Panc1 (cell line): ENCODE measurements around the gene SNRPD2. TPM values are rescaled to one million over a fixed set of nuclear protein-coding genes. Genes with fewer than 3 reads are reported as not detected.
"Not testable (repeated sequence)": the region's sequence is repeated elsewhere in the genome, so short reads cannot be mapped to it uniquely, and the experiment has no call there.

Experiments used
- ATAC-seq: fragments of 200-7000 bp; cut with Tn5 transposase; 2 replicates; pipeline ENCODE4 v1.9.1; 2020; ENCODE audit warnings: mild to moderate bottlenecking, moderate library complexity
- BruUV-seq: library from RNA; stranded (reverse); fragments of 400-500 nt; replicated peaks from 2 replicates; lab custom pipeline; 2021; lab: Mats Ljungman, UMichigan
- CTCF ChIA-PET: fragments of 300-600 bp; sonication (Branson Sonifier 250); formaldehyde crosslinking; loops from one replicate; lab custom pipeline; 2022; ENCODE audit warnings: antibody characterized with exemption; lab: Charles Lee
- POLR2A ChIA-PET: fragments of 300-600 bp; sonication (Branson Sonifier 250); formaldehyde crosslinking; loops from one replicate; lab custom pipeline; 2022; ENCODE audit warnings: antibody characterized with exemption; lab: Charles Lee
- DNase-seq: peaks from one replicate; pipeline ENCODE4 v3.0.0-alpha.2; 2010; ENCODE audit warnings: low read depth, low spot score
- H3K27ac ChIP-seq: 2 replicates; pipeline ENCODE4 v1.5.1; 2011; ENCODE audit warnings: mild to moderate bottlenecking, low read length, inconsistent platforms
- H3K27me3 ChIP-seq: fragments of 200-500 bp; sonication (Bioruptor generic); 2 replicates; pipeline ENCODE4 v1.6.0; 2014; ENCODE audit warnings: low read length, inconsistent platforms; ENCODE audit not compliant: control insufficient read depth, insufficient read depth
- H3K36me3 ChIP-seq: fragments of 200-500 bp; sonication (Bioruptor generic); 2 replicates; pipeline ENCODE4 v1.5.1; 2014; ENCODE audit warnings: inconsistent platforms, mild to moderate bottlenecking, low read length, moderate library complexity; ENCODE audit not compliant: control insufficient read depth, insufficient read depth
- H3K4me1 ChIP-seq: 2 replicates; pipeline ENCODE4 v1.5.1; 2011; ENCODE audit warnings: inconsistent platforms, mild to moderate bottlenecking, low read length, moderate library complexity; ENCODE audit not compliant: control insufficient read depth, insufficient read depth
- H3K4me3 ChIP-seq, 2 experiments: 2 replicates each; pipeline ENCODE4 v1.5.1; 2011 to 2012; ENCODE audit warnings: low read depth in 2 of 2, low read length in 2 of 2, mild to moderate bottlenecking in 2 of 2, inconsistent platforms in 1 of 2, moderate library complexity in 1 of 2
- H3K9me3 ChIP-seq: fragments of 200-500 bp; sonication (Bioruptor generic); 2 replicates; pipeline ENCODE4 v1.5.1; 2014; ENCODE audit warnings: low read depth, mild to moderate bottlenecking, inconsistent platforms, low read length, moderate library complexity; ENCODE audit not compliant: control insufficient read depth, insufficient read depth
- POLR2AphosphoS5 ChIP-seq: IDR thresholded peaks from 2 replicates; pipeline ENCODE4 v1.6.1; 2012; ENCODE audit warnings: mild to moderate bottlenecking, low read depth, low read length, moderate library complexity
- SIN3A ChIP-seq: IDR thresholded peaks from 2 replicates; pipeline ENCODE4 v1.6.1; 2012; ENCODE audit warnings: low read depth, mild to moderate bottlenecking, low read length, moderate library complexity, borderline replicate concordance; ENCODE audit not compliant: insufficient read depth
- TCF7L2 ChIP-seq: IDR thresholded peaks from 2 replicates; pipeline ENCODE4 v1.6.1; 2011; ENCODE audit warnings: mild to moderate bottlenecking, low read depth, low read length, inconsistent platforms
- in situ Hi-C: cut with HindIII; loops from 2 replicates; pipeline ENCODE4 v1.10.0; 2016; ENCODE audit warnings: low sequenced_read_pairs, low pct_unique_long_range_greater_than_20kb
- intact Hi-C: fragments of 100-400 bp; cut with micrococcal nuclease; formaldehyde crosslinking; loops from one replicate; pipeline ENCODE4 v1.10.0; 2022; ENCODE audit not compliant: unreplicated experiment
- total RNA-seq: library from RNA; stranded (reverse); gene quantifications from one replicate; pipeline ENCODE4 v1.2.1, GENCODE V29; 2021; ENCODE audit not compliant: unreplicated experiment
- TF ChIP-seq, protein P1 (sequence below), 2 experiments: IDR thresholded peaks; 2 replicates each; pipeline ENCODE4 v1.6.1; 2011 to 2012; ENCODE audit warnings: low read depth in 2 of 2, control low read depth in 1 of 2, low read length in 1 of 2, mild to moderate bottlenecking in 1 of 2, moderate library complexity in 1 of 2; ENCODE audit not compliant: insufficient read depth in 1 of 2
- TF ChIP-seq, protein P2 (sequence below): fragments of 450-650 bp; IDR thresholded peaks from 2 replicates; pipeline ENCODE4 v1.5.1; 2017; ENCODE audit warnings: mild to moderate bottlenecking

Gene SNRPD2
- total RNA-seq, 1 experiment from 2014 or later, result 496 TPM

DNA sequence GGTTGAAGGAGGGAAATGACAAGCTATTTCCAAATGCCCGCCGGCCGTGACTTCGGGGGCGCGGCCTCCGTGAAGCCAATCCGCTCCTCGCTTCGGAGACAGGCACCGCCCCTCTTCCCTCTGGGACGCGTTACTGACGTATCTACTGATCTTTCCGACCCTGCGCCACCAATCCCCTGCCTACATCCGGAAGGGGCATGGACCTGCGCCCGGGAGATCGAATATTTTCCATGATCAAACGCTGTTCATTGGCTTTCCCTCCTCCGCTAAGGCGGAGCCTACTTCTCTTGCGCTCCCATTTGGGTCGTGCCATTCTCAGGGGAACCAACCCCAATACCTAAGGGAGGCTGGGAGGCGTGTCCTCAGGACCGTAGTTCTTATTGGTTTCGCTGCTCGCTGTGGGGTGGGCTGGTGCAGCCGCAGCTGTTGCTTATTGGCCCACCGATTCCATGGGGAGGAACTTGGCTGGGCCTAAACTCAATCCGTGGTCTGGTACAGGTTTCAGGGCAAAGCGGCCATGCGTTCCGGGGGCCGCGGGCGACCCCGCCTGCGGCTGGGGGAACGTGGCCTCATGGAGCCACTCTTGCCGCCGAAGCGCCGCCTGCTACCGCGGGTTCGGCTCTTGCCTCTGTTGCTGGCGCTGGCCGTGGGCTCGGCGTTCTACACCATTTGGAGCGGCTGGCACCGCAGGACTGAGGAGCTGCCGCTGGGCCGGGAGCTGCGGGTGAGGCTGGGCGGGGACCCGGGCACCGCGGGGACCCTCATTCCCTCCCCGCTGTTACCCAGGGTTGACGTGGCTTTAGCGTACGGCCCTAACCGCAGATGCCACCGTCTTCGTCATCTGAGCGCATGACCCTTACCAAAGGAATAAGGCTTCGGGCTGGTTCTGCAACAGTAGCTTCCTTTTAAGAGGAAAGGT lies 693 bp upstream of the SNRPD2 start, which contains the start of gene QPCTL:
TSS of gene QPCTL (plus strand) at position 480 of the 919 bp plus-strand sequence. CDS start at position 518, 38 bp downstream.
- TF ChIP-seq SIN3A, result no peak
- TF ChIP-seq TCF7L2, result peak; percentile 97
- intact Hi-C loops, result no loop called here
- Histone ChIP-seq H3K27me3 (no peaks in the 10 kb centered on the region), H3K4me3 (peak within 1 kb of the TSS; percentile 73 to 74), H3K36me3 (peaks cover 4% of the 10 kb centered on the region; the same call in 1 of the 2 replicates), H3K27ac (peak within 1 kb of the TSS; percentile 86), H3K9me3 (no peaks in the 10 kb centered on the region), H3K4me1 (no peaks in the 10 kb centered on the region)
- no TSS peak for BruUV-seq
- ATAC-seq (peak; percentile 95), DNase-seq (peak; percentile 96)
- CTCF ChIA-PET, result interaction anchor here (0.5 to 1.1 kb wide), 7 partner anchors 11 to 125 kb away, joined by 3 to 9 read pairs (median 3); partner anchors contain the start of gene SIX5
- in situ Hi-C loops, result no loop called here
- POLR2A ChIA-PET, result interaction anchor here (0.5 to 2.1 kb wide), 7 partner anchors 9 to 975 kb away, joined by 3 to 18 read pairs (median 4); partner anchors contain the start of gene SIX5

DNA sequence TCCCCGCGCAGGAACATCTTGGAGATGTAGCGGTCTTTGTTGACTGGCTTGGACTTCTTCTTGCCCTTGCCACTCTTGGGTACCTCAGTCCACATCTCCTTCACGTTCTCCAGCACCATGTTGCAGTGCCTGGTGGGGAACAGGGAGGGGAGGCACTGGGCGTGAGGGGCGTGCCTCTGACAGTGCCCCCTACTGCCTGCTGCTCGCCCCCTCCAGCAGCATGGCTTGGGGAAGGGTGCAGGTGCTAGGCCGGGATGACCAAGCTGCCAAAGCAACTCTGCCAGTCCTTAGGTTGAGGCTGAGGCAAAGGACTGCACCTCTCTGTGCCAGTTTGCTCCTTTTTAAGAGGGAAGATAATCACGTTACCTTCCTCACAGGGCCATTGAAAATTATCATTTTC lies 4.2 kb downstream of the SNRPD2 start:
- TF ChIP-seq, protein P1, sequence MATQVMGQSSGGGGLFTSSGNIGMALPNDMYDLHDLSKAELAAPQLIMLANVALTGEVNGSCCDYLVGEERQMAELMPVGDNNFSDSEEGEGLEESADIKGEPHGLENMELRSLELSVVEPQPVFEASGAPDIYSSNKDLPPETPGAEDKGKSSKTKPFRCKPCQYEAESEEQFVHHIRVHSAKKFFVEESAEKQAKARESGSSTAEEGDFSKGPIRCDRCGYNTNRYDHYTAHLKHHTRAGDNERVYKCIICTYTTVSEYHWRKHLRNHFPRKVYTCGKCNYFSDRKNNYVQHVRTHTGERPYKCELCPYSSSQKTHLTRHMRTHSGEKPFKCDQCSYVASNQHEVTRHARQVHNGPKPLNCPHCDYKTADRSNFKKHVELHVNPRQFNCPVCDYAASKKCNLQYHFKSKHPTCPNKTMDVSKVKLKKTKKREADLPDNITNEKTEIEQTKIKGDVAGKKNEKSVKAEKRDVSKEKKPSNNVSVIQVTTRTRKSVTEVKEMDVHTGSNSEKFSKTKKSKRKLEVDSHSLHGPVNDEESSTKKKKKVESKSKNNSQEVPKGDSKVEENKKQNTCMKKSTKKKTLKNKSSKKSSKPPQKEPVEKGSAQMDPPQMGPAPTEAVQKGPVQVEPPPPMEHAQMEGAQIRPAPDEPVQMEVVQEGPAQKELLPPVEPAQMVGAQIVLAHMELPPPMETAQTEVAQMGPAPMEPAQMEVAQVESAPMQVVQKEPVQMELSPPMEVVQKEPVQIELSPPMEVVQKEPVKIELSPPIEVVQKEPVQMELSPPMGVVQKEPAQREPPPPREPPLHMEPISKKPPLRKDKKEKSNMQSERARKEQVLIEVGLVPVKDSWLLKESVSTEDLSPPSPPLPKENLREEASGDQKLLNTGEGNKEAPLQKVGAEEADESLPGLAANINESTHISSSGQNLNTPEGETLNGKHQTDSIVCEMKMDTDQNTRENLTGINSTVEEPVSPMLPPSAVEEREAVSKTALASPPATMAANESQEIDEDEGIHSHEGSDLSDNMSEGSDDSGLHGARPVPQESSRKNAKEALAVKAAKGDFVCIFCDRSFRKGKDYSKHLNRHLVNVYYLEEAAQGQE (IDR thresholded peaks at IDR 0.05; ENCODE audit: insufficient read depth in 1 of 2, low read depth in 2 of 2, low read length in 1 of 2), result no peak
- TF ChIP-seq, protein P2, sequence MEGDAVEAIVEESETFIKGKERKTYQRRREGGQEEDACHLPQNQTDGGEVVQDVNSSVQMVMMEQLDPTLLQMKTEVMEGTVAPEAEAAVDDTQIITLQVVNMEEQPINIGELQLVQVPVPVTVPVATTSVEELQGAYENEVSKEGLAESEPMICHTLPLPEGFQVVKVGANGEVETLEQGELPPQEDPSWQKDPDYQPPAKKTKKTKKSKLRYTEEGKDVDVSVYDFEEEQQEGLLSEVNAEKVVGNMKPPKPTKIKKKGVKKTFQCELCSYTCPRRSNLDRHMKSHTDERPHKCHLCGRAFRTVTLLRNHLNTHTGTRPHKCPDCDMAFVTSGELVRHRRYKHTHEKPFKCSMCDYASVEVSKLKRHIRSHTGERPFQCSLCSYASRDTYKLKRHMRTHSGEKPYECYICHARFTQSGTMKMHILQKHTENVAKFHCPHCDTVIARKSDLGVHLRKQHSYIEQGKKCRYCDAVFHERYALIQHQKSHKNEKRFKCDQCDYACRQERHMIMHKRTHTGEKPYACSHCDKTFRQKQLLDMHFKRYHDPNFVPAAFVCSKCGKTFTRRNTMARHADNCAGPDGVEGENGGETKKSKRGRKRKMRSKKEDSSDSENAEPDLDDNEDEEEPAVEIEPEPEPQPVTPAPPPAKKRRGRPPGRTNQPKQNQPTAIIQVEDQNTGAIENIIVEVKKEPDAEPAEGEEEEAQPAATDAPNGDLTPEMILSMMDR, result no peak
- no peak for TF ChIP-seq POLR2AphosphoS5
- TF ChIP-seq SIN3A, result no peak
- no peak for TF ChIP-seq TCF7L2
- CTCF ChIA-PET, result interaction anchor here (0.6 kb wide), 1 partner anchor 161 kb away, joined by 3 read pairs; no protein-coding TSS in a partner anchor

DNA sequence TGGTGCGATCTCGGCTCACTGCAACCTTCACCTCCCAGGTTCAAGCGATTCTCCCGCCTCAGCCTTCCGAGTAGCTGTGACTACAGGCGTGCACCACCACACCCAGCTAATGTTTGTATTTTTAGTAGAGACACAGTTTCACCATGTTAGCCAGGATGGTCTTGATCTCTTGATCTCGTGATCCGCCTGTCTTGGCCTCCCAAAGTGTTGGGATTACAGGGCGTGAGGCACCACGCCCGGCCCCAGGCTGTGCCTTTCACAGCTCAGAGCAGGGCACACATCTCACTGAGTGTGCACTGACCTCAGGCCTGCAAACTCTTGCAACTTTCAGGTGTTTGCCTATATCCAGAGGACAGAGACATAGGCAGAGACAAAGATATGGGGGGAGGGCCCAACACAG lies 6.7 kb downstream of the SNRPD2 start:
- DNase-seq, in situ Hi-C loops, H3K27me3 ChIP-seq, H3K4me3 ChIP-seq, POLR2A ChIA-PET, H3K36me3 ChIP-seq, BruUV-seq, H3K4me1 ChIP-seq, ATAC-seq, intact Hi-C loops, CTCF ChIA-PET, H3K27ac ChIP-seq, H3K9me3 ChIP-seq: not testable (repeated sequence)

More for the DNA sequence above, 4.2 kb downstream of the SNRPD2 start:
- ATAC-seq, result no peak
- H3K27me3 ChIP-seq, result no peaks in the 10 kb centered on the region
- DNase-seq, result no peak
- POLR2A ChIA-PET, result no interaction called here
- BruUV-seq, result no TSS peak
- H3K4me1 ChIP-seq, result no peaks in the 10 kb centered on the region
- in situ Hi-C loops, result no loop called here
- no peak overlapping the region for H3K4me3 ChIP-seq
- intact Hi-C loops, result no loop called here
- no peak overlapping the region for H3K27ac ChIP-seq
- H3K9me3 ChIP-seq, result no peaks in the 10 kb centered on the region
- H3K36me3 ChIP-seq, result peaks cover 7% of the 10 kb centered on the region; the same call in 1 of the 2 replicates
